ENCODE results near the gene LRRC27. TPM values are rescaled to one million over a fixed set of nuclear protein-coding genes. Genes with fewer than 3 reads are reported as not detected.

LRRC27 gene
- polyA plus RNA-seq, 2 of the 4 experiments (the other 2 are of a cell fraction) = 6.5 to 6.9 TPM

DNA sequence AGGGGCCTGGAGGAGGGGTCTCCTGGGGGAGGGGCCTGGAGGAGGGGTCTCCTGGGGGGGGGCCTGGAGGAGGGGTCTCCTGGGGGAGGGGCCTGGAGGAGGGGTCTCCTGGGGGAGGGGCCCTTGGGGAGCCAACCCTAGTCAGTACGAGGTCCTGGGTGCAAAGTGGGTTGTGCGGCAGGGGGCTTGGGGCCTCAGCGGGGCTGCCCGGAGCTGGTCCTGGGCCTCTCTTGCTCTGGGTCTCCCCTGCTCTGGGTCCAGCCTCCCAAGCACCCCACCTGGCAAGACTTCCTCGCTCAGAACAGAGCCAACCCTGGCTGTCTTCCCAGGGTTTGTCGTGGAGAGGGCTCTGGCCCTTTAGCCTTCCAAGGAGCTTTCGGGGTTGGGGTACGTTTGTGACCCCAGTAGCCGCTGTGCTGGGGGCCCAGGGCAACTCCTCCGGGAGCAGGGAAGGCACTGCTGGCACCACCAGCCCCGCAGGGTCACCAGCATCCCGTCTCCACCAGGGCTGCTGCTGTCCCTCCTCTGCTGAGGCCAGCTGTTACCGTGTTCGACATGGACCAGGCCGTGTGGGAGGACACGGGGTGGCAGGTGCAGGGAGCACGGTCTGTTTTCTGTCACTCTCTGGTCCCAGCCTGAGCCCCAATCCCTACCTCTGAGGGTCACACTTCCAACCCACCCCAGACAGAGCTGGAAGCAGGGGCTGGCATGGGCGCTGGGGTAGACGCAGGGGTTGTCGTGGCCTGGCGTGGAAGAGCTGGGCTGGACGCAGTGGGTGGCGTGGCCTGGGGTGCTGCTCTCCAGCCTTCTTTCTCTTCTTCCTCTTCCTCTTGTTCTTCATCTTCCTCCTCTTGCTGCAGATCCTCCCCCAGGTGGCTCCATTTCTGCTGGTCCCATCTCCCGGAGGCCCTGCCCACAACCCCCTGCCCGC, 87.8 kb downstream of the LRRC27 start:
- no peak for DNase-seq (ENCODE audit: low read depth in 1 of 2, low spot score in 1 of 2)
- H3K27ac ChIP-seq = peak overlapping the region; percentile 85 to 95
- FAIRE-seq = no peak
- 83% methylated on average over 19 of the region's 25 CpGs for WGBS (ENCODE audit: missing lambda C conversion rate)
- peak in 1 of 2 experiments; percentile 7; a peak in 1 of 6 replicates for ATAC-seq
- no peak overlapping the region for H3K4me3 ChIP-seq
- POLR2A ChIA-PET = interaction anchor here (1.2 kb wide), 1 partner anchor 14 kb away, joined by 3 read pairs; no protein-coding TSS in a partner anchor
- TF ChIP-seq FOSB (CRISPR knock-in tag; IDR thresholded peaks at IDR 0.05) (no peak), HMGXB4 (CRISPR knock-in tag; IDR thresholded peaks at IDR 0.05; ENCODE audit: borderline replicate concordance) (no peak), MYC (IDR thresholded peaks at IDR 0.05; ENCODE audit: borderline replicate concordance, low read length) (no peak), POLR2A (IDR thresholded peaks at IDR 0.05; ENCODE audit: low read length) (no peak), GATA3 (IDR thresholded peaks at IDR 0.05; ENCODE audit: borderline replicate concordance) (no peak), NPAS2 (CRISPR knock-in tag; IDR thresholded peaks at IDR 0.05; ENCODE audit: borderline replicate concordance) (no peak), NR3C1 (IDR thresholded peaks at IDR 0.05) (no peak), E2F6 (IDR thresholded peaks at IDR 0.05; ENCODE audit: borderline replicate concordance, low read depth) (no peak), FOXS1 (CRISPR knock-in tag; IDR thresholded peaks at IDR 0.05) (no peak), CBX8 (IDR thresholded peaks at IDR 0.05) (no peak), HDAC2 (IDR thresholded peaks at IDR 0.05) (no peak), ZFP36 (IDR thresholded peaks at IDR 0.05; ENCODE audit: borderline replicate concordance, partially characterized antibody) (no peak), CBX2 (IDR thresholded peaks at IDR 0.05; ENCODE audit: borderline replicate concordance, low read depth) (no peak), NFE2L2 (conservative IDR thresholded peaks at IDR 0.05; ENCODE audit: low read length) (no peak), JUNB (IDR thresholded peaks at IDR 0.05) (no peak), CTCF (IDR thresholded peaks at IDR 0.05) (no peak), EHF (CRISPR knock-in tag; IDR thresholded peaks at IDR 0.05) (no peak), HOXB5 (CRISPR knock-in tag; IDR thresholded peaks at IDR 0.05) (no peak)
- TF ChIP-seq, protein P1, sequence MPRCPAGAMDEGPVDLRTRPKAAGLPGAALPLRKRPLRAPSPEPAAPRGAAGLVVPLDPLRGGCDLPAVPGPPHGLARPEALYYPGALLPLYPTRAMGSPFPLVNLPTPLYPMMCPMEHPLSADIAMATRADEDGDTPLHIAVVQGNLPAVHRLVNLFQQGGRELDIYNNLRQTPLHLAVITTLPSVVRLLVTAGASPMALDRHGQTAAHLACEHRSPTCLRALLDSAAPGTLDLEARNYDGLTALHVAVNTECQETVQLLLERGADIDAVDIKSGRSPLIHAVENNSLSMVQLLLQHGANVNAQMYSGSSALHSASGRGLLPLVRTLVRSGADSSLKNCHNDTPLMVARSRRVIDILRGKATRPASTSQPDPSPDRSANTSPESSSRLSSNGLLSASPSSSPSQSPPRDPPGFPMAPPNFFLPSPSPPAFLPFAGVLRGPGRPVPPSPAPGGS (IDR thresholded peaks at IDR 0.05) = no peak
- H3K4me2 ChIP-seq = peak overlapping the region; percentile 81
- H3K9me3 ChIP-seq = no peaks in the 10 kb centered on the region
- peaks cover 47% of the 10 kb centered on the region for H3K4me1 ChIP-seq
- CTCF ChIA-PET = interaction anchor here (1.1 to 1.5 kb wide), 3 partner anchors 32 to 196 kb away, joined by 3 read pairs; no protein-coding TSS in a partner anchor

DNA sequence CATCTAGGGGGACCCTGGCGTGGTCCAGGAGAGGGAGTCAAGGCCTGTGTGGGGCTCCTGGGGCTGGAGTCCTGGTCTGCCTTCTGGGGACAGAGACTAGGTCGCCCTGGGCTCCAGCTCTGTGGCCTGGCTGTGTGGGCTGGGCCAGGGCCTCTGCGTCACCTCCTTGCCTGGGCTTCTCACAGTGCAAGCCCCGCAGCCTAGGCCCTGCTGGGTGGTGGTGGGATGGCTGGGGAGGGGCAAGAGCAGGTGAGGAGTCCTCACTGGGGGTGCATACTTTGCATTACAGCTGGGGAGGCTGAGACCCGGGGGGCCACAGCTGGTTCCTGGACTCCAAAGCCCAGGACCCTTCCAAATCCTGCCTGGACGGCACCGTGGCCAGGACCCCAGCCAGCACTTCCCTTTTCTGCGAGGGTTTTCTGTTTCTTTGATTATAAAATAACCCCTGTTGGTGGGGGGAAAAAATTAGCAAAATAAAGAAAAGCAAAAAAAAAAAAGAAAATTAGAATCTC, 88.5 kb downstream of the LRRC27 start:
- peaks cover 47% of the 10 kb centered on the region for H3K4me1 ChIP-seq
- POLR2A ChIA-PET = interaction anchor here (1.2 kb wide), 1 partner anchor 14 kb away, joined by 3 read pairs; no protein-coding TSS in a partner anchor
- 70% methylated on average over 8 of the region's 8 CpGs for WGBS (ENCODE audit: missing lambda C conversion rate)
- peak overlapping the region; percentile 81 for H3K4me2 ChIP-seq
- FAIRE-seq (no peak), DNase-seq (ENCODE audit: low read depth in 1 of 2, low spot score in 1 of 2) (no peak), ATAC-seq (peak; percentile 18 to 21; a peak in 3 of 6 replicates)
- H3K4me3 ChIP-seq = no peak overlapping the region
- H3K27ac ChIP-seq = peak overlapping the region; percentile 85 to 95
- H3K9me3 ChIP-seq = no peaks in the 10 kb centered on the region
- CTCF ChIA-PET = interaction anchor here (1.0 to 1.5 kb wide), 3 partner anchors 9 to 197 kb away, joined by 3 read pairs; no protein-coding TSS in a partner anchor
- no peak for TF ChIP-seq HEYL (CRISPR knock-in tag; IDR thresholded peaks at IDR 0.05)
- TF ChIP-seq ZC3H11A (IDR thresholded peaks at IDR 0.05) = no peak
- TF ChIP-seq SREBF2 (IDR thresholded peaks at IDR 0.05) = no peak
- TF ChIP-seq MAZ (IDR thresholded peaks at IDR 0.05; ENCODE audit: borderline replicate concordance, low read depth, low read length) = no peak
- no peak for TF ChIP-seq ZSCAN20 (CRISPR knock-in tag; IDR thresholded peaks at IDR 0.05)
- no peak for TF ChIP-seq CEBPB (IDR thresholded peaks at IDR 0.05)
- no peak for TF ChIP-seq NFE2L2 (conservative IDR thresholded peaks at IDR 0.05; ENCODE audit: low read length)
- no peak for TF ChIP-seq ELK1 (IDR thresholded peaks at IDR 0.05; ENCODE audit: low read depth, low read length)
